ENCODE results near the gene INTS4.

- TF ChIP-seq, protein P1, sequence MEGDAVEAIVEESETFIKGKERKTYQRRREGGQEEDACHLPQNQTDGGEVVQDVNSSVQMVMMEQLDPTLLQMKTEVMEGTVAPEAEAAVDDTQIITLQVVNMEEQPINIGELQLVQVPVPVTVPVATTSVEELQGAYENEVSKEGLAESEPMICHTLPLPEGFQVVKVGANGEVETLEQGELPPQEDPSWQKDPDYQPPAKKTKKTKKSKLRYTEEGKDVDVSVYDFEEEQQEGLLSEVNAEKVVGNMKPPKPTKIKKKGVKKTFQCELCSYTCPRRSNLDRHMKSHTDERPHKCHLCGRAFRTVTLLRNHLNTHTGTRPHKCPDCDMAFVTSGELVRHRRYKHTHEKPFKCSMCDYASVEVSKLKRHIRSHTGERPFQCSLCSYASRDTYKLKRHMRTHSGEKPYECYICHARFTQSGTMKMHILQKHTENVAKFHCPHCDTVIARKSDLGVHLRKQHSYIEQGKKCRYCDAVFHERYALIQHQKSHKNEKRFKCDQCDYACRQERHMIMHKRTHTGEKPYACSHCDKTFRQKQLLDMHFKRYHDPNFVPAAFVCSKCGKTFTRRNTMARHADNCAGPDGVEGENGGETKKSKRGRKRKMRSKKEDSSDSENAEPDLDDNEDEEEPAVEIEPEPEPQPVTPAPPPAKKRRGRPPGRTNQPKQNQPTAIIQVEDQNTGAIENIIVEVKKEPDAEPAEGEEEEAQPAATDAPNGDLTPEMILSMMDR (IDR thresholded peaks at IDR 0.05), result no peak
- no peak for TF ChIP-seq POLR2A (IDR thresholded peaks at IDR 0.05)
Measured at GRCh38 chr11:78030429-78031325, 36.2 kb upstream of the INTS4 start.

Data from heart left ventricle (tissue), 13 donors.